Right ventricle myocardium superior (tissue), 1 donor: ENCODE measurements around the gene MVB12B. TPM values are rescaled to one million over a fixed set of nuclear protein-coding genes. Genes with fewer than 3 reads are reported as not detected.

ENCODE experiments used
- ATAC-seq: fragments of 200-7000 bp; cut with Tn5 transposase; one replicate; pipeline ENCODE4 v1.9.1; 2020; ENCODE audit warnings: mild to moderate bottlenecking; ENCODE audit not compliant: poor library complexity
- DNase-seq: peaks from one replicate; pipeline ENCODE4 v3.0.0-alpha.2; 2020
- intact Hi-C: fragments of 100-400 bp; cut with DNase I; formaldehyde crosslinking; loops from one replicate; pipeline ENCODE4 v1.11.2; 2022
- total RNA-seq: library from RNA; stranded (reverse); fragmentation: NEBNext Ultra II Directional; extraction: Animal tissue kit (Norgen Biotek cat#: 25700); gene quantifications from one replicate; pipeline ENCODE4 v1.2.1, GENCODE V29; 2021
- donor health status: DM: no; HTN: yes; CAD: no; lungs with severe emphysema.

The MVB12B gene
- total RNA-seq, 1 donor from 2014 or later: 11.5 TPM

- ATAC-seq: no peak
- intact Hi-C loops: loop anchor here (5.0 kb wide), 2 partner anchors 96 to 191 kb away; no protein-coding TSS in a partner anchor
- no peak for DNase-seq
Observed at GRCh38 chr9:126301196-126301595, 25.4 kb upstream of the MVB12B start.

- ATAC-seq (peak; percentile 89), DNase-seq (no peak)
- intact Hi-C loops: loop anchor here (5.0 kb wide), 2 partner anchors 95 to 190 kb away; no protein-coding TSS in a partner anchor
Observed at GRCh38 chr9:126301985-126302603, 24.5 kb upstream of the MVB12B start.

- ATAC-seq (no peak), DNase-seq (no peak)
- intact Hi-C loops: loop anchor here (5.0 kb wide), 2 partner anchors 95 to 190 kb away; no protein-coding TSS in a partner anchor
Observed at GRCh38 chr9:126302730-126303129, 23.9 kb upstream of the MVB12B start.

- no peak for DNase-seq
- intact Hi-C loops: loop anchor here (5.0 kb wide), 2 partner anchors 94 to 189 kb away; no protein-coding TSS in a partner anchor
- no peak for ATAC-seq
Observed at GRCh38 chr9:126303488-126303887, 23.1 kb upstream of the MVB12B start.

- DNase-seq (no peak), ATAC-seq (no peak)
- intact Hi-C loops: loop anchor here (5.0 kb wide), 2 partner anchors 93 to 188 kb away; no protein-coding TSS in a partner anchor
Observed at GRCh38 chr9:126304207-126304970, 22.2 kb upstream of the MVB12B start.

- ATAC-seq: no peak
- intact Hi-C loops: loop anchor here (5.0 kb wide), 2 partner anchors 92 to 187 kb away; no protein-coding TSS in a partner anchor
- DNase-seq: no peak
Observed at GRCh38 chr9:126304971-126305320, 21.7 kb upstream of the MVB12B start.

GRCh38 chr9:126306071-126306647, 20.5 kb upstream of the MVB12B start:
- intact Hi-C loops: no loop called here
- ATAC-seq: no peak
- no peak for DNase-seq

GRCh38 chr9:126307322-126308061, 19.1 kb upstream of the MVB12B start:
- ATAC-seq (no peak), DNase-seq (no peak)
- intact Hi-C loops: no loop called here

- DNase-seq (no peak), ATAC-seq (no peak)
- intact Hi-C loops: no loop called here
Observed at GRCh38 chr9:126309427-126310189, 17.0 kb upstream of the MVB12B start.

- DNase-seq (no peak), ATAC-seq (no peak)
- intact Hi-C loops: no loop called here
Observed at GRCh38 chr9:126312584-126313551, 13.8 kb upstream of the MVB12B start.

GRCh38 chr9:126316085-126316655, 10.5 kb upstream of the MVB12B start:
- ATAC-seq (no peak), DNase-seq (no peak)
- intact Hi-C loops: loop anchor here (5.0 kb wide), 1 partner anchor 81 kb away; no protein-coding TSS in a partner anchor

GRCh38 chr9:126317513-126317912, 9.1 kb upstream of the MVB12B start:
- DNase-seq (no peak), ATAC-seq (peak; percentile 71)

GRCh38 chr9:126318858-126319257, 7.8 kb upstream of the MVB12B start:
- ATAC-seq: no peak
- no peak for DNase-seq
- intact Hi-C loops: loop anchor here (5.0 kb wide), 1 partner anchor 78 kb away; no protein-coding TSS in a partner anchor

More at GRCh38 chr9:126317513-126317912, 9.1 kb upstream of the MVB12B start:
- intact Hi-C loops: loop anchor here (5.0 kb wide), 1 partner anchor 80 kb away; no protein-coding TSS in a partner anchor

GRCh38 chr9:126319671-126320070, 7.0 kb upstream of the MVB12B start:
- DNase-seq: no peak
- ATAC-seq: no peak
- intact Hi-C loops: loop anchor here (5.0 kb wide), 1 partner anchor 78 kb away; no protein-coding TSS in a partner anchor

GRCh38 chr9:126320158-126320922, 6.3 kb upstream of the MVB12B start:
- DNase-seq (no peak), ATAC-seq (no peak)
- intact Hi-C loops: no loop called here

GRCh38 chr9:126321742-126322141, 4.9 kb upstream of the MVB12B start:
- intact Hi-C loops: no loop called here
- ATAC-seq (no peak), DNase-seq (no peak)
